GM19351 (cell line): ENCODE measurements around the gene SPATS2L.

Experiments
- ATAC-seq: cut with Tn5 transposase; IDR thresholded peaks from one replicate; pipeline ENCODE4 v1.9.1; 2021; ENCODE audit warnings: mild to moderate bottlenecking, moderate library complexity; ENCODE audit not compliant: unreplicated experiment

Gene SPATS2L

GRCh38 chr2:200348897-200349563, 42.5 kb downstream of the SPATS2L start:
- no peak for ATAC-seq

GRCh38 chr2:200349868-200350267, 43.4 kb downstream of the SPATS2L start:
- no peak for ATAC-seq

- no peak for ATAC-seq
These were observed 44.4 kb downstream of the SPATS2L start for GRCh38 chr2:200350850-200351285.

- no peak for ATAC-seq
These were observed 45.3 kb downstream of the SPATS2L start for GRCh38 chr2:200351815-200352214.

- ATAC-seq = no peak
These were observed 46.1 kb downstream of the SPATS2L start for GRCh38 chr2:200352636-200353035.

GRCh38 chr2:200353120-200353519, 46.6 kb downstream of the SPATS2L start:
- ATAC-seq = no peak

GRCh38 chr2:200353874-200354273, 47.4 kb downstream of the SPATS2L start:
- no peak for ATAC-seq

GRCh38 chr2:200354833-200355751, 48.6 kb downstream of the SPATS2L start:
- ATAC-seq = no peak

- no peak for ATAC-seq
These were observed 49.8 kb downstream of the SPATS2L start for GRCh38 chr2:200356321-200356720.

- no peak for ATAC-seq
These were observed 50.4 kb downstream of the SPATS2L start for GRCh38 chr2:200356857-200357384.

GRCh38 chr2:200357845-200358244, 51.4 kb downstream of the SPATS2L start:
- ATAC-seq = no peak

- no peak for ATAC-seq
These were observed 53.1 kb downstream of the SPATS2L start for GRCh38 chr2:200359552-200359951.

- no peak for ATAC-seq
These were observed 53.9 kb downstream of the SPATS2L start for GRCh38 chr2:200360364-200360763.

- no peak for ATAC-seq
These were observed 55.9 kb downstream of the SPATS2L start for GRCh38 chr2:200362202-200362917.

- no peak for ATAC-seq
These were observed 56.8 kb downstream of the SPATS2L start for GRCh38 chr2:200363279-200363678.

GRCh38 chr2:200364142-200364541, 57.6 kb downstream of the SPATS2L start:
- ATAC-seq = no peak

GRCh38 chr2:200364620-200365019, 58.1 kb downstream of the SPATS2L start:
- no peak for ATAC-seq

- ATAC-seq = no peak
These were observed 58.7 kb downstream of the SPATS2L start for GRCh38 chr2:200365209-200365608.

GRCh38 chr2:200367155-200367554, 60.7 kb downstream of the SPATS2L start:
- ATAC-seq = no peak

- ATAC-seq = no peak
These were observed 63.4 kb downstream of the SPATS2L start for GRCh38 chr2:200369886-200370285.

- ATAC-seq = peak; percentile 52
These were observed 66.7 kb downstream of the SPATS2L start for GRCh38 chr2:200373231-200373630.
